GM19240 (cell line): ENCODE measurements around the gene DNAH1.
"Not testable (repeated sequence)": the region's sequence is repeated elsewhere in the genome, so short reads cannot be mapped to it uniquely, and the experiment has no call there.

Source experiments
- DNase-seq: peaks from one replicate; pipeline ENCODE4 v3.0.0; 2011; ENCODE audit warnings: low spot score; ENCODE audit not compliant: insufficient read length

Gene DNAH1

GRCh38 chr3:52331906-52332305, 15.8 kb downstream of the DNAH1 start:
- DNase-seq: no peak

GRCh38 chr3:52333869-52334557, 17.9 kb downstream of the DNAH1 start:
- DNase-seq: no peak

DNA sequence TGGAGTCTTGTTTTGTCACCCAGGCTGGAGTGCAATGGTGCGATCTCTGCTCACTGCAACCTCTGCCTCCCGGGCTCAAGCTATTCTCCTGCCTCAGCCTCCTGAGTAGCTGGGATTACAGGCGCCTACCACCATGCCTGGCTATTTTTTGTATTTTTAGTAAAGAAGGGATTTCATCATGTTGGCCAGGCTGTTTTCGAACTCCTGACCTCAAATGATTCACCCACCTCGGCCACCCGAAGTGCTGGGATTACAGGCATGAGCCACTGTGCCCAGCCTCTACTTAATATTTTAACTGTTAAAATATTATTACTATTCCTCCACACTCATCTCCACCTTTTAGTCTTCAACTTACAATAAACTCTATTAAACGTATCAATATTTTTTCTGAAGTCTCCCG, 22.0 kb downstream of the DNAH1 start:
- not testable (repeated sequence) for DNase-seq

DNA sequence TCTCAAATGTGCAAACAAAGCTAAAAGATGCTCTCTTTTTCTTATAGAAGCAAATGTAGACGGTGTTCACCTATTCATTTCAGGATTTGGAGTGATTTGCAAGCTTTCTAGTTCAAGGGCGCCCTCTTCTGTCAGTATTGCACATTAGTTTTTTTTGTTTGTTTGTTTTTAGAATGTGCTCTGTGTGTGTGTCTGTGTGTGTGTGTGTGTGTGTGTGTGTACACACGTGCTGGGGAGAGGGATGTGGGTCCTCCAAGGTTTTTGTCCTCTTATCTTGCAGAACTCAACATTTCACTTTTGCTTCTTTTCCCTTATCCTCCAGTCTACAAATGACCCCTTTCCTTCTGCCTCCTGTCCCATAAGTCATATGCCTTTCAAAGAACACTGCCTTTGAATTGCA, 23.5 kb downstream of the DNAH1 start:
- peak; percentile 63 for DNase-seq

- no peak for DNase-seq
Measured at GRCh38 chr3:52341123-52341522, 25.0 kb downstream of the DNAH1 start.

GRCh38 chr3:52343946-52344600, 28.0 kb downstream of the DNAH1 start:
- no peak for DNase-seq

DNA sequence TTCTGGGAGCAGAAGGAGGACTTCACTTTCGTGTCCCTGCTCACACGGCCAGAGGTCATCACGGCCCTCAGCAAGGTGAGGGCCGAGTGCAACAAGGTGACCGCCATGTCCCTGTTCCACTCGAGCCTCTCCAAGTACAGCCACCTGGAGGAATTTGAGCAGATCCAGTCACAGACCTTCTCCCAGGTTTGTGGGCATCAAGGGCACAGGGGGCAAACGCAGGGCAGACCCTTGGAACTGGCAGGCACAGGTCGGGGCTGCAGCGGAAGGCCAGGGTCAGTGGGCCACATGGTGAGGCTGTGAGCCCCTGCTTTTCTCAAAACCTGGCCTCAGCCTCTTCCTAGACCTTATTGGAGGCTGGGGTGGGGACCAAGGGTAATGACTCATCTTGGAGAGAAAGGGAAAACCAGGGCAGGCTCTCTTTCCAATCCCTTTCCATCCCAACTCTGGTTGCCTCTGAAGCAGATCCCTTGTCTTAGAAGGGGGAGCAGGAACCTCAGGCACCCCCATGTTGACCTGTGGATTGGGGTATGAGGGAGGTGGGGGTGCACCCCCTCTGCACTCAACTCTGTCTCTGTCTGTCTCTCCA, 29.5 kb downstream of the DNAH1 start:
- DNase-seq: no peak

DNA sequence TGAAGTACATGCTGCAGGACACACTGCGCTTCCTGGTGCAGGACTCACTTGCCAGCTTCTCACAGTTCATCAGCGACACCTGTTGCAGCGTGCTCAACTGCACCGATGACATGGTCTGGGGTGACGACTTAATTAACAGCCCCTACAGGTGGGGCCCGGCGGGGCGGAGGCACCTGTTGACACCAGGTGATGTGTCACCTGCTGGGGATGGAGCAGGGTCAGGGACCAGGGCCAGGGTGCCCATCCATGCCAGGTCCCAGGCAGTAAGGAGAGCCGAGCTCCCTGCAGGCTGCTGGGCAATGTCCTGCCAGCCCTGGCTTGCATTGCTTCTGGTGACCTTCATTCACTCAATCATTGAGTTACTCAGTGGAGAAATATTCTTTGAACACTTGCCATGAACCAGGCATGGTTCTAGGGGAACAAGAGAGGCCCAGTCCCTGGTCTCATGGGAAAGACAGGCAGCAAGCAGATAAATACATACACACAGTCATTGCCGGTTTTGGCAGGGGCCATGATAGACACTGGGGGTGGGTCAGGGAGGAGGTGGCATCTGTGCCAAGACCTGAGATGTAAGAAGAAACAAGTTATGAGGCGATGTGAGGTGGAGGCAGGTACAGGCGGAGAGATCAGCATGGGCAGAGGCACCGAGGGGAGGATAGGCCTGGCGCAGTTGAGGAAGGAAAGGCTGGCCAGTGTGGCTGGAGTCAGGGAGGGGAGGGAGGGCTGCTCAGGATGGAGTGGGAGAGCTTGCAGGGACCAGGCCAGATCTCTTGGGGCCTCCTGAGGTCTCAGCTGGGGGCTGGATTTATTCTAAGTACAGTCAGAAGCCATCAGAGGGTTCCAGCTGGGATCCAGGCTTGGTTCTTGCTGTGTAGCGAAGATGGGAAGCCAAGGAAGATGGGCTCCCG, 30.8 kb downstream of the DNAH1 start:
- DNase-seq: no peak

DNA sequence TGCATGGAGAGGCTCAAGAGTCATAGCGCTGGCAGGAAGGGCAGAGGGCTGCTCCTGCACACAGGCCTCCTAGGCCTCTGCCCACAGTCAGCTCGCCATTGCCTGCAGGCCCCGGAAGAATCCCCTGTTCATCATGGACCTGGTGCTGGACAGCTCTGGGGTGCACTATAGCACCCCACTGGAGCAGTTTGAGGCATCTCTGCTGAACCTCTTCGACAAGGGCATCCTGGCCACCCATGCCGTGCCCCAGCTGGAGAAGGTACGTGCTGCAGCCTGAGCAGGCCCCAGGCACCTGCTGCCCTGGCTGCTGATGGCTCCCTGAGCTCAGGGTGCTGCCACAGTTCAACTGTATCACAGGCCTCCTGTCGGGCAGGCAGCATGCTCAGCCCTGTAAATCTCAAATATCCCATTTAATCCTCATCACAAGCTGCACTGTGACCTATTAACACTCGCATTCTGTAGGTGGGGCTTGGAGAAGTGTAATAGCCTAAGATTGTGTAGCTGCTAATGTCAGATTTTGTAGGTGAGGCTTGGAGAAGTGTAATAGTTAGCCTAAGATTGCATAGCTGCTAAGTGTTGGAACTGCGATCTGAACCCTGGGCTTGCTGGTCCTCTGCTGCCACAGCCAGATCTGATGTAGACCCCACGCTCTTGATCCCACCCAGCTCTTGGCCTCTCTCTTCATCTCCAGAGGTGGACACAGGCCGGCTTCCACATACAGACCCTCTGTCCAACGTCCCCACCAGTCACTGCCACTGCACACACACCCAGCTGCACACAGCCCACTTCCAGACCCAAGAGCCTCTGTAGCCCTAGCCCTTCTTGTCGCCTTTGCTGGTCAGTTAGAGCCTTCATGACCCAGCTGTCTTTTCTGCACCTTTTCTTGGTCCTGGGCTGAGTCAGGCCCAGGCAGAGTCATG, 31.9 kb downstream of the DNAH1 start:
- DNase-seq: no peak

DNA sequence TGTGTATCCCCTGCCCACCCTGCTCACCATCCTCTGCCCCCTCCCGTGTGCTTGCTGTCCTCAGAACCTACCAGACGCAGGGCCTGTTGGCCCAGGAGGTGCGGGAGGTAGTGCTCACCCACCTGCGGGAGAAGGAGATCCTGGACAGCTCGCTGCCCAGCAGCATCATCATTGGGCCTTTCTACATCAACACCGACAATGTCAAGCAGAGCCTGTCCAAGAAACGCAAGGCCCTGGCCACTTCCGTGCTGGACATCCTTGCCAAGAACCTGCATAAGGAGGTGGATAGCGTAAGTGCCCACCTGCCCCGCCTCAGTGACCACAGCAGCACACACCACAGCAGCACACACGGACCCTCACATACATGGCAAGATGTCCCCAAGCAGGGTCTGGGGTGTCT, 33.0 kb downstream of the DNAH1 start:
- DNase-seq: no peak

- no peak for DNase-seq
Measured at GRCh38 chr3:52349611-52350395, 33.7 kb downstream of the DNAH1 start.

GRCh38 chr3:52350416-52350815, 34.3 kb downstream of the DNAH1 start:
- DNase-seq: no peak

DNA sequence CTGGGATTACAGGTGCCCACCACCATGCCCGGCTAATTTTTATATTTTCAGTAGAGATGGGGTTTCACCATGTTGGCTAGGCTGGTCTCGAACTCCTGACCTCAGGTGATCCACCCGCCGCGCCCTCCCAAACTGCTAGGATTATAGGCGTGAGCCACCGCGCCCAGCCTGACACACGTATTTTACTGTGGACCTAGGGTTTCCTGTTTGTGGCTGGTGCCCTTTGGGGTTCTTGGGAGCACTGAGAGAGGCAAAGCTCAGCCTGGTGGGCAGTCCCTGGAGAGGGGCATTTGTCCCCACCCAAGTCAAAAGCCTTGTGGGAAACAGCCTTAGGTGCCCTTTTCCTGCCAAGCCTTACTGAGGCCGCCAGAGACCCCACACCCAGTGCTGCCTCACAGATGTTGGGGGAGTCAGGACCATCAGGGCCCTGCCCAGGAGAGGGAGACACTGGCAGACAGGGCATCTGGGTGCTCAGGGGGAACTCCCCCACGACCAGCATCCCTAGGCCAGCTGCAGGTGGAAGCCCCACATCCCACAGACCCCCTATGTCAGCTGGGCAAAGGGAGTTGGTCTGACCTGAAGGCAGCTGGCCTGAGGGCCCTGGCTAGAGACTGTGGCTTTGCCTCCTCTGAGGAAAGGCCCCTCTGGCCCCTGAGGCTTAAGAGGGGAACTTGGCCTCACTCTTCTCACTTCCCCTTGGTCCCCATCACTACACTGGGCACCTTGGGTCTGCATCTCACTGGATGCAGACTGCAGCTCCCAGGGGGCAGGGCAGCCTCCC, 35.1 kb downstream of the DNAH1 start:
- no peak for DNase-seq

DNA sequence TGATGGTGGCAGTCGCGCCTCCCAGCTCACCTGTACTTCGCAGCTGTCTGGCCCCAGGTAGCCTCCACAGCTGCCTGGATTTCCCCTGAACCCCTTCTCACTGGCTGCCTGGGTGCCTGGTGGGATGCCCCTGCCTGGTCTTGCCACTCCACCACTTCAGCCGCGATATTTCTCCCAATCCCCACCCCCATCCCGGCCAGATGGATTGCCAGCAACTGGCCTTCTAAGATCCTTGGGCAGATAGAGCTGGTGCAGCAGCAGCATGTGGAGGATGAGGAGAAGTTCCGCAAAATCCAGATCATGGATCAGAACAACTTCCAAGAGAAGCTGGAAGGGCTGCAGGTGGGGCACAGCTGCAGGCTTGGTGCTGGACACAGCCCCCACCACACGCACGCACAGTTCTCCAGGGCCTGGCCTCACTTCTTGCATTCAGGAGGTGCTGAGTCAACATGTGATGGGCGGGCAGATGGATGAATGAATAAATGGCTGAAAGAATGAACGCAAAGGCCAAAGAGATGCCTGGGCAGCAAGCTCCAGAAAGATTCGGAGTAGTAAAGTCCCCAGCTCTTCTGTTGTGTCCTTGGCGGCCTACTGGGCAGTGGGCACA, 35.7 kb downstream of the DNAH1 start:
- DNase-seq: no peak

GRCh38 chr3:52352566-52352965, 36.4 kb downstream of the DNAH1 start:
- no peak for DNase-seq

GRCh38 chr3:52353291-52353855, 37.3 kb downstream of the DNAH1 start:
- no peak for DNase-seq

DNA sequence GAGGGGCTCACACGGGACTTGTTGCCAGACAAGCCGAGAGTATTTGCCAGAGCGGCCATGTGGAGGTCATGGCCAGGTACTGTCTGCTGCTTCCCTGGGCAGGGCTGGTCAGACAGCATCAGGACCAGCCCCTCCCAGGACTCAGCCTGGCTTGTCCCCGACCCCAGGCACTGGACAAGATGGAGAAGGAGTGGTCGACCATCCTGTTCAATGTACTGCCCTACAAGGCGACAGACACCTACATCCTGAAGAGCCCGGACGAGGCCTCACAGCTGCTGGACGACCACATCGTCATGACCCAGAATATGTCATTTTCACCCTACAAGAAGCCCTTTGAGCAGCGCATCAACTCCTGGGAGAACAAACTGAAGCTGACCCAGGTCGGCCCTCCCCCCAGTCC, 38.6 kb downstream of the DNAH1 start:
- DNase-seq: no peak

DNA sequence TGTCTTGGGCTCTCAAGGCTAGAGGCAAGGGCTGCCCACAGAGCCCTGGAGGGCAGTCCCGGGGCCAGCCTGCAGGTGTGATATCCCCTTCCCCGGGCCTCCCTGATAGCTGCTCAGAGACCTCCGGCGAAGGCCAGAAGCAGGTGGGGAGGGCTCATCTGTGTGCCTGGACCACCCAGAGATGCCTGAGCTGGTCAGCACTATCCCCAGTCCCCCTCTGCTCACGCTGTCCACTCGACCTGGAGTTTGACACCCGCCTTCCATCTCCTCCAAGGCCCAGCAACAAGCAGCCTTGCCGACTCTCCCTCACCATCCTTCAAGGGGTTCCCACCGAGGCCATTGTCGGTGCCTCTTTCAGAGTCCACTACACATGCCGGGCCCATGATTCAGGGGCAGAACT, 39.4 kb downstream of the DNAH1 start:
- no peak for DNase-seq
